Measurements from ENCODE around the gene CCR7. TPM values are rescaled to one million over a fixed set of nuclear protein-coding genes. Genes with fewer than 3 reads are reported as not detected.

The CCR7 gene
- total and polyA plus RNA-seq, 2 of the 13 experiments (the other 11 are each of a cell fraction or from before 2014, with no cell fraction given), result 0.04 to 0.53 TPM

DNA sequence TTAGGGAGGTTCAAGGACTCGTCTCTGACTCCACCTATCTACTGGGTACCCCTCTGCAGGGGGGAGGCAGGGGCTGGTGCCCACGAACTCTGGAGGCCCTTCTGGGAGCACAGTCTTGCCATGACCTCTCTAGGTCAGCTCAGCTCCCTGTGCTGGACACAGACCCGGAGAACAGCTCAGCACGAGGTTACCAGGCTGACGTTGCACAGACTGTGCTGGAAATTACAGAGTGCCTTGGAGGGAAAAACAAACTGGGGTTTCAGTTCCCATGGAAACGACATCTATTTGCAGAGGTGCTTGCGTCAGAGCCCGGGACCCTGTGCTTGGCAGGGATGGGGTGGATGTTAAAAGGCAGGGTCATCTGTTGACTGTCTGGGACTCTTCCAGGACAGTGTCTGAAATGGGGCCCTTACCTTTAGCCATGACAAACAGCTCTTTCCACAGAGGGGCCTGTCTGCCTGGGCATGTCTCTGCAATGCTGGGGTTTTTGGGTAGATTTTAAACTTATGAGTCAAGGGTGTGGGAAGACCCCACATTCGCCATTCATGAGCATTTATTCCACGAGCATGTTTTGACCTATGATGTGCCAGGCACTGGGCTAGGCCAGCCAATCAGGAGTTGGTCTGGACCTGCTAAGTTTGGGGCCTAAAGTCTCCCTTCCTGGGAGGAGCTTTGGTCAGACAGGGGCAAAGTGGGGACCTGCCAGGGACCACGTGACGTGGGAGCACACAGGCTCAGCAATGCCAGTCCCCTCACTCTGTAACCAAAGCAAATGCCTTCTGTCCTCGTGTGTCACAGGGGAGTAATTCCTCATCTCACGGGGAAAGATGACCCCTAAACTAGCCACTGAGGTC lies 22.5 kb downstream of the CCR7 start (continued):
- TF ChIP-seq, protein P1, sequence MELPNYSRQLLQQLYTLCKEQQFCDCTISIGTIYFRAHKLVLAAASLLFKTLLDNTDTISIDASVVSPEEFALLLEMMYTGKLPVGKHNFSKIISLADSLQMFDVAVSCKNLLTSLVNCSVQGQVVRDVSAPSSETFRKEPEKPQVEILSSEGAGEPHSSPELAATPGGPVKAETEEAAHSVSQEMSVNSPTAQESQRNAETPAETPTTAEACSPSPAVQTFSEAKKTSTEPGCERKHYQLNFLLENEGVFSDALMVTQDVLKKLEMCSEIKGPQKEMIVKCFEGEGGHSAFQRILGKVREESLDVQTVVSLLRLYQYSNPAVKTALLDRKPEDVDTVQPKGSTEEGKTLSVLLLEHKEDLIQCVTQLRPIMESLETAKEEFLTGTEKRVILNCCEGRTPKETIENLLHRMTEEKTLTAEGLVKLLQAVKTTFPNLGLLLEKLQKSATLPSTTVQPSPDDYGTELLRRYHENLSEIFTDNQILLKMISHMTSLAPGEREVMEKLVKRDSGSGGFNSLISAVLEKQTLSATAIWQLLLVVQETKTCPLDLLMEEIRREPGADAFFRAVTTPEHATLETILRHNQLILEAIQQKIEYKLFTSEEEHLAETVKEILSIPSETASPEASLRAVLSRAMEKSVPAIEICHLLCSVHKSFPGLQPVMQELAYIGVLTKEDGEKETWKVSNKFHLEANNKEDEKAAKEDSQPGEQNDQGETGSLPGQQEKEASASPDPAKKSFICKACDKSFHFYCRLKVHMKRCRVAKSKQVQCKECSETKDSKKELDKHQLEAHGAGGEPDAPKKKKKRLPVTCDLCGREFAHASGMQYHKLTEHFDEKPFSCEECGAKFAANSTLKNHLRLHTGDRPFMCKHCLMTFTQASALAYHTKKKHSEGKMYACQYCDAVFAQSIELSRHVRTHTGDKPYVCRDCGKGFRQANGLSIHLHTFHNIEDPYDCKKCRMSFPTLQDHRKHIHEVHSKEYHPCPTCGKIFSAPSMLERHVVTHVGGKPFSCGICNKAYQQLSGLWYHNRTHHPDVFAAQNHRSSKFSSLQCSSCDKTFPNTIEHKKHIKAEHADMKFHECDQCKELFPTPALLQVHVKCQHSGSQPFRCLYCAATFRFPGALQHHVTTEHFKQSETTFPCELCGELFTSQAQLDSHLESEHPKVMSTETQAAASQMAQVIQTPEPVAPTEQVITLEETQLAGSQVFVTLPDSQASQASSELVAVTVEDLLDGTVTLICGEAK (IDR thresholded peaks at IDR 0.05), result no peak
- TF ChIP-seq, protein P1 (CRISPR knock-in tag; IDR thresholded peaks at IDR 0.05), result no peak
- TF ChIP-seq ZNF138 (CRISPR knock-in tag; IDR thresholded peaks at IDR 0.05; ENCODE audit: low read depth) (no peak), HOXD1 (CRISPR knock-in tag; IDR thresholded peaks at IDR 0.05) (no peak), ARNT (IDR thresholded peaks at IDR 0.05) (no peak), DPF2 (CRISPR knock-in tag; IDR thresholded peaks at IDR 0.05; ENCODE audit: borderline replicate concordance, low read depth) (no peak), ATM (IDR thresholded peaks at IDR 0.05; ENCODE audit: borderline replicate concordance) (no peak), PRPF4 (IDR thresholded peaks at IDR 0.05; ENCODE audit: low read depth, low read length, poor library complexity, severe bottlenecking) (no peak), ZNF709 (CRISPR knock-in tag; IDR thresholded peaks at IDR 0.05) (no peak), TOE1 (CRISPR knock-in tag; IDR thresholded peaks at IDR 0.05) (no peak), HIVEP1 (CRISPR knock-in tag; IDR thresholded peaks at IDR 0.05) (no peak), ZNF230 (CRISPR knock-in tag; IDR thresholded peaks at IDR 0.05) (no peak), ZBTB1 (CRISPR knock-in tag; IDR thresholded peaks at IDR 0.05; ENCODE audit: borderline replicate concordance) (no peak), KDM1A (CRISPR knock-in tag; IDR thresholded peaks at IDR 0.05) (peak; percentile 91)
- TF ChIP-seq, protein P2, sequence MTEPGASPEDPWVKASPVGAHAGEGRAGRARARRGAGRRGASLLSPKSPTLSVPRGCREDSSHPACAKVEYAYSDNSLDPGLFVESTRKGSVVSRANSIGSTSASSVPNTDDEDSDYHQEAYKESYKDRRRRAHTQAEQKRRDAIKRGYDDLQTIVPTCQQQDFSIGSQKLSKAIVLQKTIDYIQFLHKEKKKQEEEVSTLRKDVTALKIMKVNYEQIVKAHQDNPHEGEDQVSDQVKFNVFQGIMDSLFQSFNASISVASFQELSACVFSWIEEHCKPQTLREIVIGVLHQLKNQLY (CRISPR knock-in tag; IDR thresholded peaks at IDR 0.05), result no peak
- TF ChIP-seq, protein P3, sequence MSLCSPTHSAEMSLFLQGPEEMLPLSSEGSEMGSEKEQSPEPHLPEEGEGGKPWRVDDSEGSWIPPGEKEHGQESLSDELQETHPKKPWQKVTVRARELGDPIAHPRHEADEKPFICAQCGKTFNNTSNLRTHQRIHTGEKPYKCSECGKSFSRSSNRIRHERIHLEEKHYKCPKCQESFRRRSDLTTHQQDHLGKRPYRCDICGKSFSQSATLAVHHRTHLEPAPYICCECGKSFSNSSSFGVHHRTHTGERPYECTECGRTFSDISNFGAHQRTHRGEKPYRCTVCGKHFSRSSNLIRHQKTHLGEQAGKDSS (CRISPR knock-in tag; IDR thresholded peaks at IDR 0.05; ENCODE audit: borderline replicate concordance, low read depth), result no peak
- TF ChIP-seq, protein P4, sequence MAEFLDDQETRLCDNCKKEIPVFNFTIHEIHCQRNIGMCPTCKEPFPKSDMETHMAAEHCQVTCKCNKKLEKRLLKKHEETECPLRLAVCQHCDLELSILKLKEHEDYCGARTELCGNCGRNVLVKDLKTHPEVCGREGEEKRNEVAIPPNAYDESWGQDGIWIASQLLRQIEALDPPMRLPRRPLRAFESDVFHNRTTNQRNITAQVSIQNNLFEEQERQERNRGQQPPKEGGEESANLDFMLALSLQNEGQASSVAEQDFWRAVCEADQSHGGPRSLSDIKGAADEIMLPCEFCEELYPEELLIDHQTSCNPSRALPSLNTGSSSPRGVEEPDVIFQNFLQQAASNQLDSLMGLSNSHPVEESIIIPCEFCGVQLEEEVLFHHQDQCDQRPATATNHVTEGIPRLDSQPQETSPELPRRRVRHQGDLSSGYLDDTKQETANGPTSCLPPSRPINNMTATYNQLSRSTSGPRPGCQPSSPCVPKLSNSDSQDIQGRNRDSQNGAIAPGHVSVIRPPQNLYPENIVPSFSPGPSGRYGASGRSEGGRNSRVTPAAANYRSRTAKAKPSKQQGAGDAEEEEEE (CRISPR knock-in tag; IDR thresholded peaks at IDR 0.05; ENCODE audit: borderline replicate concordance), result no peak
